GM12878 (cell line): ENCODE data around the gene WDFY3.

Experiments
- CBX3 ChIP-seq: fragments of 200-600 bp; sonication (generic); IDR thresholded peaks from 2 replicates; pipeline ENCODE4 v1.6.1; 2016; ENCODE audit warnings: low read depth, borderline replicate concordance
- EGR1 ChIP-seq, 2 experiments: IDR thresholded peaks; 1 replicate in 1 of 2; 2 replicates in 1 of 2; pipeline ENCODE4 v1.6.1; 2011 to 2012; ENCODE audit warnings: low read depth in 2 of 2, low read length in 2 of 2, borderline replicate concordance in 1 of 2, mild to moderate bottlenecking in 1 of 2, moderate library complexity in 1 of 2
- EP300 ChIP-seq, 2 experiments: fragments of 150-350 bp in 1 of 2; IDR thresholded peaks; 2 replicates each; pipeline ENCODE4 v1.6.1; 2011 to 2012; ENCODE audit warnings: low read depth in 2 of 2, low read length in 2 of 2, borderline replicate concordance in 1 of 2, improper control_type of control experiment in 1 of 2, inconsistent platforms in 1 of 2; ENCODE audit not compliant: control insufficient read depth in 1 of 2
- ESRRA ChIP-seq: IDR thresholded peaks from 2 replicates; pipeline ENCODE4 v1.6.1; 2012; ENCODE audit warnings: mild to moderate bottlenecking, low read length, improper control_type of control experiment
- IRF4 ChIP-seq: IDR thresholded peaks from 2 replicates; pipeline ENCODE4 v1.6.1; 2011; ENCODE audit warnings: low read depth, low read length
- PAX5 ChIP-seq: IDR thresholded peaks from 2 replicates; pipeline ENCODE4 v1.6.1; 2011; ENCODE audit warnings: low read depth, low read length, borderline replicate concordance
- RAD21 ChIP-seq: IDR thresholded peaks from 2 replicates; pipeline ENCODE4 v1.6.1; 2011; ENCODE audit warnings: mild to moderate bottlenecking, low read depth, low read length, moderate library complexity; ENCODE audit not compliant: insufficient read depth
- RELA ChIP-seq: fragments of 450-650 bp; IDR thresholded peaks from 2 replicates; pipeline ENCODE4 v1.8.0; 2014; ENCODE audit warnings: borderline replicate concordance; ENCODE audit not compliant: partially characterized antibody
- SUPT20H ChIP-seq: IDR thresholded peaks from 2 replicates; pipeline ENCODE4 v1.6.1; 2011; ENCODE audit warnings: low read depth, mild to moderate bottlenecking, low read length, moderate library complexity, borderline replicate concordance; ENCODE audit not compliant: control insufficient read depth
- TF ChIP-seq, protein P1 (sequence below), 3 experiments: IDR thresholded peaks in 2 of 3; conservative IDR thresholded peaks in 1 of 3; 2 replicates each; pipeline ENCODE4 v1.5.1; 2011; ENCODE audit warnings: low read depth in 3 of 3, low read length in 3 of 3, mild to moderate bottlenecking in 3 of 3, control low read depth in 2 of 3, moderate library complexity in 2 of 3, inconsistent platforms in 1 of 3, mixed read lengths in 1 of 3; ENCODE audit not compliant: control insufficient read depth in 2 of 3, insufficient read depth in 1 of 3; ENCODE audit errors: extremely low read depth in 1 of 3
- TF ChIP-seq, protein P2 (sequence below): fragments of 450-650 bp; IDR thresholded peaks from 2 replicates; pipeline ENCODE4 v1.6.1; 2017; ENCODE audit warnings: mild to moderate bottlenecking, low read depth, inconsistent platforms; ENCODE audit not compliant: poor library complexity, severe bottlenecking
- TF ChIP-seq, protein P3 (sequence below): fragments of 450-650 bp; IDR thresholded peaks from 2 replicates; pipeline ENCODE4 v1.6.1; 2016; ENCODE audit warnings: mild to moderate bottlenecking
- TF ChIP-seq, protein P4 (sequence below): IDR thresholded peaks from 2 replicates; pipeline ENCODE4 v1.6.1; 2012; ENCODE audit warnings: low read depth, low read length, improper control_type of control experiment
- TF ChIP-seq, protein P5 (sequence below): fragments of 450-650 bp; IDR thresholded peaks from 2 replicates; pipeline ENCODE4 v1.6.1; 2014; ENCODE audit warnings: mild to moderate bottlenecking

DNA sequence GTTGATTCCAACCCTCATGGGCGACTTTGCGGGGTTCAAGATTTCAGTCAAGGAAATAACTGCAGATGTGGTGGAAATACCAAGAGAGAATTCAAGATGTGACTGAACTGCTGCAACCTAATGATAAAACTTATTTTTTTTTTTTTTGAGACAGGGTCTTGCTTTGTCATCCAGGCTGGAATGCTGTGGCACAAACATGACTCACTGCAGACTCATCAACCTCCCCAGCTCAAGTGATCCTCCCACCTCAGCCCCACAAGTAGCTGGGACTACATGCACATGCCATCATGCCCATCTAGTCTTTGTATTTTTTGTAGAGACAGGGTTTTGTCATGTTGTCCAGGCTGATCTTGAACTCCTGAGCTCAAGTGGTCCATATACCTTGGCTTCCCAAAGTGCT, 19.5 kb upstream of the WDFY3 start:
- TF ChIP-seq SUPT20H = no peak
- no peak for TF ChIP-seq RELA
- TF ChIP-seq ESRRA = no peak
- TF ChIP-seq, protein P1, sequence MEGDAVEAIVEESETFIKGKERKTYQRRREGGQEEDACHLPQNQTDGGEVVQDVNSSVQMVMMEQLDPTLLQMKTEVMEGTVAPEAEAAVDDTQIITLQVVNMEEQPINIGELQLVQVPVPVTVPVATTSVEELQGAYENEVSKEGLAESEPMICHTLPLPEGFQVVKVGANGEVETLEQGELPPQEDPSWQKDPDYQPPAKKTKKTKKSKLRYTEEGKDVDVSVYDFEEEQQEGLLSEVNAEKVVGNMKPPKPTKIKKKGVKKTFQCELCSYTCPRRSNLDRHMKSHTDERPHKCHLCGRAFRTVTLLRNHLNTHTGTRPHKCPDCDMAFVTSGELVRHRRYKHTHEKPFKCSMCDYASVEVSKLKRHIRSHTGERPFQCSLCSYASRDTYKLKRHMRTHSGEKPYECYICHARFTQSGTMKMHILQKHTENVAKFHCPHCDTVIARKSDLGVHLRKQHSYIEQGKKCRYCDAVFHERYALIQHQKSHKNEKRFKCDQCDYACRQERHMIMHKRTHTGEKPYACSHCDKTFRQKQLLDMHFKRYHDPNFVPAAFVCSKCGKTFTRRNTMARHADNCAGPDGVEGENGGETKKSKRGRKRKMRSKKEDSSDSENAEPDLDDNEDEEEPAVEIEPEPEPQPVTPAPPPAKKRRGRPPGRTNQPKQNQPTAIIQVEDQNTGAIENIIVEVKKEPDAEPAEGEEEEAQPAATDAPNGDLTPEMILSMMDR (IDR thresholded peaks at IDR 0.05 in 2 of 3, conservative IDR thresholded peaks at IDR 0.05 in 1 of 3; ENCODE audit: control insufficient read depth in 2 of 3, extremely low read depth in 1 of 3, insufficient read depth in 1 of 3, low read depth in 3 of 3, low read length in 3 of 3) = no peak
- TF ChIP-seq, protein P2, sequence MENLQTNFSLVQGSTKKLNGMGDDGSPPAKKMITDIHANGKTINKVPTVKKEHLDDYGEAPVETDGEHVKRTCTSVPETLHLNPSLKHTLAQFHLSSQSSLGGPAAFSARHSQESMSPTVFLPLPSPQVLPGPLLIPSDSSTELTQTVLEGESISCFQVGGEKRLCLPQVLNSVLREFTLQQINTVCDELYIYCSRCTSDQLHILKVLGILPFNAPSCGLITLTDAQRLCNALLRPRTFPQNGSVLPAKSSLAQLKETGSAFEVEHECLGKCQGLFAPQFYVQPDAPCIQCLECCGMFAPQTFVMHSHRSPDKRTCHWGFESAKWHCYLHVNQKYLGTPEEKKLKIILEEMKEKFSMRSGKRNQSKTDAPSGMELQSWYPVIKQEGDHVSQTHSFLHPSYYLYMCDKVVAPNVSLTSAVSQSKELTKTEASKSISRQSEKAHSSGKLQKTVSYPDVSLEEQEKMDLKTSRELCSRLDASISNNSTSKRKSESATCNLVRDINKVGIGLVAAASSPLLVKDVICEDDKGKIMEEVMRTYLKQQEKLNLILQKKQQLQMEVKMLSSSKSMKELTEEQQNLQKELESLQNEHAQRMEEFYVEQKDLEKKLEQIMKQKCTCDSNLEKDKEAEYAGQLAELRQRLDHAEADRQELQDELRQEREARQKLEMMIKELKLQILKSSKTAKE = no peak
- TF ChIP-seq PAX5 = no peak
- TF ChIP-seq, protein P3, sequence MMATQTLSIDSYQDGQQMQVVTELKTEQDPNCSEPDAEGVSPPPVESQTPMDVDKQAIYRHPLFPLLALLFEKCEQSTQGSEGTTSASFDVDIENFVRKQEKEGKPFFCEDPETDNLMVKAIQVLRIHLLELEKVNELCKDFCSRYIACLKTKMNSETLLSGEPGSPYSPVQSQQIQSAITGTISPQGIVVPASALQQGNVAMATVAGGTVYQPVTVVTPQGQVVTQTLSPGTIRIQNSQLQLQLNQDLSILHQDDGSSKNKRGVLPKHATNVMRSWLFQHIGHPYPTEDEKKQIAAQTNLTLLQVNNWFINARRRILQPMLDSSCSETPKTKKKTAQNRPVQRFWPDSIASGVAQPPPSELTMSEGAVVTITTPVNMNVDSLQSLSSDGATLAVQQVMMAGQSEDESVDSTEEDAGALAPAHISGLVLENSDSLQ = no peak
- TF ChIP-seq CBX3 = no peak
- TF ChIP-seq EGR1 (IDR thresholded peaks at IDR 0.05; ENCODE audit: borderline replicate concordance in 1 of 2, low read depth in 2 of 2, low read length in 2 of 2) = no peak
- TF ChIP-seq, protein P4, sequence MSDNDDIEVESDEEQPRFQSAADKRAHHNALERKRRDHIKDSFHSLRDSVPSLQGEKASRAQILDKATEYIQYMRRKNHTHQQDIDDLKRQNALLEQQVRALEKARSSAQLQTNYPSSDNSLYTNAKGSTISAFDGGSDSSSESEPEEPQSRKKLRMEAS = no peak
- no peak for TF ChIP-seq IRF4
- no peak for TF ChIP-seq EP300 (IDR thresholded peaks at IDR 0.05; ENCODE audit: borderline replicate concordance in 1 of 2, control insufficient read depth in 1 of 2, low read depth in 2 of 2, low read length in 2 of 2)
- TF ChIP-seq RAD21 = no peak
- TF ChIP-seq, protein P5, sequence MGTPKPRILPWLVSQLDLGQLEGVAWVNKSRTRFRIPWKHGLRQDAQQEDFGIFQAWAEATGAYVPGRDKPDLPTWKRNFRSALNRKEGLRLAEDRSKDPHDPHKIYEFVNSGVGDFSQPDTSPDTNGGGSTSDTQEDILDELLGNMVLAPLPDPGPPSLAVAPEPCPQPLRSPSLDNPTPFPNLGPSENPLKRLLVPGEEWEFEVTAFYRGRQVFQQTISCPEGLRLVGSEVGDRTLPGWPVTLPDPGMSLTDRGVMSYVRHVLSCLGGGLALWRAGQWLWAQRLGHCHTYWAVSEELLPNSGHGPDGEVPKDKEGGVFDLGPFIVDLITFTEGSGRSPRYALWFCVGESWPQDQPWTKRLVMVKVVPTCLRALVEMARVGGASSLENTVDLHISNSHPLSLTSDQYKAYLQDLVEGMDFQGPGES = no peak
